IPS-NIHi11 (cell line): ENCODE data around the gene ZNF593OS.
A peak's percentile ranks its signal among the peaks of the same experiment; 100 is the strongest.

Source experiments
- DNase-seq: peaks from one replicate; pipeline ENCODE4 v3.0.0; 2012; ENCODE audit warnings: mixed read lengths, low spot score

The ZNF593OS gene

GRCh38 chr1:26184086-26184485, 12.5 kb upstream of the ZNF593OS start:
- DNase-seq: peak; percentile 7

- DNase-seq: no peak
These were observed 10.7 kb upstream of the ZNF593OS start for GRCh38 chr1:26182383-26182696.

- no peak for DNase-seq
These were observed 10.2 kb upstream of the ZNF593OS start for GRCh38 chr1:26181586-26182382.

GRCh38 chr1:26180010-26180506, 8.4 kb upstream of the ZNF593OS start:
- no peak for DNase-seq

GRCh38 chr1:26177182-26177684, 5.6 kb upstream of the ZNF593OS start, which contains the start of gene CNKSR1:
Gene CNKSR1 (plus strand): TSS chr1:26177491. CDS start chr1:26177548, 57 bp downstream.
- peak; percentile 97 for DNase-seq

GRCh38 chr1:26175346-26175745, 3.7 kb upstream of the ZNF593OS start:
- DNase-seq: no peak

- no peak for DNase-seq
These were observed 1.2 kb downstream of the ZNF593OS start for GRCh38 chr1:26170472-26170821.

GRCh38 chr1:26169669-26170471, 1.8 kb downstream of the ZNF593OS start, which contains the start of gene ZNF593:
Gene ZNF593 (plus strand): TSS chr1:26169908. CDS start chr1:26169984, 76 bp downstream.
- peak; percentile 98 for DNase-seq

GRCh38 chr1:26169198-26169554, 2.5 kb downstream of the ZNF593OS start:
- no peak for DNase-seq

GRCh38 chr1:26168410-26169197, 3.0 kb downstream of the ZNF593OS start, which contains the start of gene C1orf232:
Gene C1orf232 (minus strand): TSS chr1:26168963. CDS start chr1:26168499, 464 bp downstream.
- DNase-seq: no peak

- no peak for DNase-seq
These were observed 4.8 kb downstream of the ZNF593OS start for GRCh38 chr1:26166719-26167281.

GRCh38 chr1:26164861-26165842, 6.5 kb downstream of the ZNF593OS start:
- DNase-seq: no peak

- peak; percentile 79 for DNase-seq
These were observed 7.4 kb downstream of the ZNF593OS start for GRCh38 chr1:26164036-26164860.

- DNase-seq: no peak
These were observed 8.0 kb downstream of the ZNF593OS start for GRCh38 chr1:26163684-26164035.

GRCh38 chr1:26162220-26162709, 9.4 kb downstream of the ZNF593OS start:
- no peak for DNase-seq

- DNase-seq: peak; percentile 60
These were observed 10.0 kb downstream of the ZNF593OS start for GRCh38 chr1:26161415-26162219.

GRCh38 chr1:26160527-26161414, 10.9 kb downstream of the ZNF593OS start:
- DNase-seq: no peak

- DNase-seq: no peak
These were observed 11.9 kb downstream of the ZNF593OS start for GRCh38 chr1:26159743-26160039.
